ENCODE measurements around the gene LAMA2.

LAMA2 gene

GRCh38 chr6:129089357-129089756 is 206.4 kb downstream of the LAMA2 start:
- DNase-seq = no peak

- no peak for DNase-seq
These were observed 211.2 kb downstream of the LAMA2 start for GRCh38 chr6:129094147-129094546.

GRCh38 chr6:129096651-129097290 is 213.8 kb downstream of the LAMA2 start:
- DNase-seq = no peak

GRCh38 chr6:129098061-129098553 is 215.2 kb downstream of the LAMA2 start:
- no peak for DNase-seq

- DNase-seq = no peak
These were observed 216.8 kb downstream of the LAMA2 start for GRCh38 chr6:129099696-129100095.

- DNase-seq = no peak
These were observed 217.2 kb downstream of the LAMA2 start for GRCh38 chr6:129100164-129100563.

GRCh38 chr6:129102741-129103140 is 219.8 kb downstream of the LAMA2 start:
- no peak for DNase-seq

- DNase-seq = no peak
These were observed 221.2 kb downstream of the LAMA2 start for GRCh38 chr6:129104131-129104530.

- DNase-seq = no peak
These were observed 221.6 kb downstream of the LAMA2 start for GRCh38 chr6:129104560-129104959.

GRCh38 chr6:129105035-129105434 is 222.1 kb downstream of the LAMA2 start:
- DNase-seq = no peak

GRCh38 chr6:129105793-129106192 is 222.9 kb downstream of the LAMA2 start:
- DNase-seq = no peak

GRCh38 chr6:129108337-129108736 is 225.4 kb downstream of the LAMA2 start:
- DNase-seq = no peak

- no peak for DNase-seq
These were observed 227.9 kb downstream of the LAMA2 start for GRCh38 chr6:129110690-129111343.

GRCh38 chr6:129111346-129111745 is 228.4 kb downstream of the LAMA2 start:
- no peak for DNase-seq

GRCh38 chr6:129111853-129112252 is 228.9 kb downstream of the LAMA2 start:
- no peak for DNase-seq

- DNase-seq = no peak
These were observed 229.7 kb downstream of the LAMA2 start for GRCh38 chr6:129112591-129112990.

- no peak for DNase-seq
These were observed 230.7 kb downstream of the LAMA2 start for GRCh38 chr6:129113637-129114036.

- no peak for DNase-seq
These were observed 231.9 kb downstream of the LAMA2 start for GRCh38 chr6:129114636-129115391.

GRCh38 chr6:129115471-129115870 is 232.5 kb downstream of the LAMA2 start:
- no peak for DNase-seq

- DNase-seq = no peak
These were observed 234.4 kb downstream of the LAMA2 start for GRCh38 chr6:129117355-129117754.

- no peak for DNase-seq
These were observed 238.1 kb downstream of the LAMA2 start for GRCh38 chr6:129120856-129121638.

- DNase-seq = no peak
These were observed 241.4 kb downstream of the LAMA2 start for GRCh38 chr6:129124347-129124746.

GRCh38 chr6:129130106-129130505 is 247.2 kb downstream of the LAMA2 start:
- no peak for DNase-seq
